OCI-LY1 (cell line): ENCODE measurements around the gene NIPAL1.

Experiments used
- EZH2 ChIP-seq: fragments of 200-600 bp; sonication (generic), shearing (Covaris generic); IDR thresholded peaks from 2 replicates; pipeline ENCODE4 v1.8.0; 2017; ENCODE audit warnings: borderline replicate concordance, mixed run types, mild to moderate bottlenecking, antibody characterized with exemption, low read length, moderate library complexity, mixed read lengths
- TF ChIP-seq, protein P1 (sequence below): fragments of 200-600 bp; sonication (generic), shearing (Covaris generic); IDR thresholded peaks from 2 replicates; pipeline ENCODE4 v1.5.1; 2017; ENCODE audit warnings: mild to moderate bottlenecking, antibody characterized with exemption, low read length, moderate library complexity, mixed read lengths

DNA sequence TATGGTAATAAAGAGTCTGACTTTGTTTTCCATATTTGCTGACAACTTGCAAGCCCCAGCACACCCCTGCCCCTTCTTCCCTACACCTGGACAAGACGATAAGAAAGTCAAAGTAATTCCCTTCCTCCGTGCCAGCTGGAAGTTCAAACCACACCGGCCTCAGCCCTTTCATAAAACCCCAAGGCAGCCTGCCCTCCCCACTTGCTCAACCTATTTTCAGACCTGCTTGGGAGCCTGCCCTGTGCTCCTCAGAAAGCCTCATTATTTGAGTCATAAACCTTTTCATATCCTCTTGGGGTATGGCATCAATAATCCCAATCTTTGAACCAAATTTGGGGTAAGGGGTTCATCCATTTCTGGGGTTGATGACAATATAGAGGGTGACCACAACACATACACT is 29.5 kb downstream of the NIPAL1 start:
- TF ChIP-seq, protein P1, sequence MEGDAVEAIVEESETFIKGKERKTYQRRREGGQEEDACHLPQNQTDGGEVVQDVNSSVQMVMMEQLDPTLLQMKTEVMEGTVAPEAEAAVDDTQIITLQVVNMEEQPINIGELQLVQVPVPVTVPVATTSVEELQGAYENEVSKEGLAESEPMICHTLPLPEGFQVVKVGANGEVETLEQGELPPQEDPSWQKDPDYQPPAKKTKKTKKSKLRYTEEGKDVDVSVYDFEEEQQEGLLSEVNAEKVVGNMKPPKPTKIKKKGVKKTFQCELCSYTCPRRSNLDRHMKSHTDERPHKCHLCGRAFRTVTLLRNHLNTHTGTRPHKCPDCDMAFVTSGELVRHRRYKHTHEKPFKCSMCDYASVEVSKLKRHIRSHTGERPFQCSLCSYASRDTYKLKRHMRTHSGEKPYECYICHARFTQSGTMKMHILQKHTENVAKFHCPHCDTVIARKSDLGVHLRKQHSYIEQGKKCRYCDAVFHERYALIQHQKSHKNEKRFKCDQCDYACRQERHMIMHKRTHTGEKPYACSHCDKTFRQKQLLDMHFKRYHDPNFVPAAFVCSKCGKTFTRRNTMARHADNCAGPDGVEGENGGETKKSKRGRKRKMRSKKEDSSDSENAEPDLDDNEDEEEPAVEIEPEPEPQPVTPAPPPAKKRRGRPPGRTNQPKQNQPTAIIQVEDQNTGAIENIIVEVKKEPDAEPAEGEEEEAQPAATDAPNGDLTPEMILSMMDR = no peak
- no peak for TF ChIP-seq EZH2
